K562 (cell line): ENCODE measurements around the gene PLXNB1. TPM values are rescaled to one million over a fixed set of nuclear protein-coding genes. Genes with fewer than 3 reads are reported as not detected.

Source experiments
- ATAC-seq: fragments of 200-7000 bp; cut with Tn5 transposase; 3 replicates; pipeline ENCODE4 v1.9.1; 2020; ENCODE audit warnings: moderate library complexity
- BruUV-seq: library from RNA; stranded (reverse); fragments of 400-500 nt; replicated peaks from 2 replicates; lab custom pipeline; 2021; lab: Mats Ljungman, UMichigan
- CTCF ChIA-PET: fragments of 300-600 bp; formaldehyde crosslinking; extraction: SDS; loops from one replicate; lab custom pipeline; 2021; ENCODE audit warnings: low intra/inter-chr PET ratio; lab: Yijun Ruan, JAX
- POLR2A ChIA-PET: fragments of 300-600, 350-650 bp; sonication (Branson Sonifier 250); formaldehyde crosslinking; extraction: SDS; loops from one replicate; lab custom pipeline; 2021; ENCODE audit warnings: antibody characterized with exemption, inconsistent platforms; lab: Yijun Ruan, JAX
- DNase-seq, 4 experiments: peaks; one replicate each; pipeline versions ENCODE4 v3.0.0 to v3.0.0-alpha.2; 2011 to 2018; ENCODE audit warnings: low spot score in 3 of 4, mixed read lengths in 3 of 4; ENCODE audit errors: extremely low read depth in 1 of 4
- FAIRE-seq: peaks from 2 replicates; lab custom pipeline; 2011; peaks lifted over from hg19 to GRCh38; lab: Jason Lieb, UNC
- H2AFZ ChIP-seq: 2 replicates; pipeline ENCODE4 v1.6.0; 2011; ENCODE audit warnings: low read depth, low read length, control low read depth, inconsistent platforms
- H3K27ac ChIP-seq: fragments of 200-600 bp; 3 replicates; pipeline ENCODE4 v1.8.0; 2011; ENCODE audit warnings: low read depth, mild to moderate bottlenecking, control low read depth, inconsistent platforms, low read length, moderate library complexity, mixed read lengths; ENCODE audit errors: extremely low read depth
- H3K27me3 ChIP-seq, 2 experiments: fragments of 300-600 bp in 1 of 2; 2 replicates in 1 of 2; 3 replicates in 1 of 2; pipeline versions ENCODE4 v1.6.0 to v1.8.0; 2011; ENCODE audit warnings: inconsistent platforms in 2 of 2, low read length in 2 of 2, mild to moderate bottlenecking in 1 of 2, mixed read lengths in 1 of 2, moderate library complexity in 1 of 2; ENCODE audit not compliant: control insufficient read depth in 2 of 2, insufficient read depth in 2 of 2
- H3K36me3 ChIP-seq: fragments of 300-600 bp; 3 replicates; pipeline ENCODE4 v1.8.0; 2011; ENCODE audit warnings: mild to moderate bottlenecking, low read length, inconsistent platforms; ENCODE audit not compliant: control insufficient read depth, insufficient read depth
- H3K4me1 ChIP-seq, 2 experiments: fragments of 200-600 bp in 1 of 2; replicated peaks in 1 of 2; 2 replicates in 1 of 2; 3 replicates in 1 of 2; pipeline versions ENCODE4 v1.5.1 to v1.8.0; 2011; ENCODE audit warnings: inconsistent platforms in 2 of 2, low read length in 2 of 2, mild to moderate bottlenecking in 1 of 2, mixed read lengths in 1 of 2, moderate library complexity in 1 of 2; ENCODE audit not compliant: control insufficient read depth in 2 of 2, insufficient read depth in 2 of 2
- H3K4me2 ChIP-seq: 2 replicates; pipeline ENCODE4 v1.6.1; 2011; ENCODE audit warnings: low read length, control low read depth, inconsistent platforms, mixed read lengths; ENCODE audit not compliant: insufficient read depth
- H3K4me3 ChIP-seq: fragments of 200-600 bp; sonication (generic), shearing (Covaris generic); 2 replicates; pipeline ENCODE4 v1.5.1; 2016; ENCODE audit warnings: control low read depth, inconsistent platforms
- H3K79me2 ChIP-seq: fragments of 200-600 bp; 3 replicates; pipeline ENCODE4 v1.8.0; 2011; ENCODE audit warnings: low read length, inconsistent platforms; ENCODE audit not compliant: control insufficient read depth, insufficient read depth
- H3K9ac ChIP-seq, 2 experiments: 2 replicates each; pipeline versions ENCODE4 v1.6.0 to v1.6.1; 2011; ENCODE audit warnings: low read depth in 2 of 2, low read length in 2 of 2, control low read depth in 1 of 2, inconsistent platforms in 1 of 2, mild to moderate bottlenecking in 1 of 2, mixed read lengths in 1 of 2; ENCODE audit not compliant: insufficient read depth in 1 of 2
- H3K9me1 ChIP-seq: one replicate; pipeline ENCODE4 v1.6.0; 2011; ENCODE audit warnings: inconsistent platforms, mild to moderate bottlenecking, low read length, moderate library complexity; ENCODE audit not compliant: control insufficient read depth, insufficient read depth
- H3K9me3 ChIP-seq: replicated peaks from 2 replicates; pipeline ENCODE4 v1.5.1; 2011; ENCODE audit warnings: low read depth, low read length, inconsistent platforms; ENCODE audit not compliant: control insufficient read depth, insufficient read depth
- H4K20me1 ChIP-seq: replicated peaks from 2 replicates; pipeline ENCODE4 v1.6.1; 2011; ENCODE audit warnings: low read length, inconsistent platforms, mixed read lengths; ENCODE audit not compliant: control insufficient read depth, insufficient read depth
- FOXO4 ChIP-seq: fragments of 450-650 bp; formaldehyde crosslinking; IDR thresholded peaks from 2 replicates; pipeline ENCODE4 v1.4.0; 2020; ENCODE audit warnings: mild to moderate bottlenecking, moderate library complexity
- NR3C1 ChIP-seq: sonication (generic); formaldehyde crosslinking; IDR thresholded peaks from 2 replicates; pipeline ENCODE4 v1.8.1; 2022; ENCODE audit warnings: missing genetic modification reagents
- PHTF2 ChIP-seq: fragments of 250-450 bp; sonication (Bioruptor Pico); IDR thresholded peaks from 2 replicates; pipeline ENCODE4 v1.5.0; 2021; ENCODE audit warnings: mild to moderate bottlenecking
- ZSCAN32 ChIP-seq: fragments of 450-650 bp; formaldehyde crosslinking; IDR thresholded peaks from 2 replicates; pipeline ENCODE4 v1.4.0; 2020; ENCODE audit warnings: mild to moderate bottlenecking, moderate library complexity
- WGBS: fragments of 100-300 bp; shearing (Covaris generic); methylation state at CpG from one replicate; pipeline ENCODE4 v1.1.6; 2016; ENCODE audit warnings: low coverage, mixed read lengths; ENCODE audit not compliant: insufficient coverage; ENCODE audit errors: missing lambda C conversion rate; 5-methylcytosine and 5-hydroxymethylcytosine counted together
- in situ Hi-C: fragments of 300-500 bp; cut with MboI; formaldehyde crosslinking; loops from 4 replicates; pipeline ENCODE4 v1.15.0; 2018; ENCODE audit warnings: inconsistent platforms, mixed read lengths
- intact Hi-C: fragments of 100-400 bp; cut with micrococcal nuclease; formaldehyde crosslinking; loops from 2 replicates; pipeline ENCODE4 v1.14.2; 2022
- polyA plus RNA-seq, 8 experiments: library from polyadenylated mRNA; depleted of rRNA in 4 of 8; stranded (reverse) in 5 of 8; unstranded in 3 of 8; fragments of >200 nt; fragmentation: Nextera tagmentation in 2 of 8; fragmentation: Illumina TruSeq in 1 of 8; extraction: Ambion mirVana in 2 of 8; extraction: Trizol in 1 of 8; gene quantifications; 2 replicates each; pipeline versions ENCODE4 v1.2.1 to v1.2.3, GENCODE V29; 2011 to 2014; ENCODE audit warnings: inconsistent platforms in 1 of 8, missing spikeins in 1 of 8
- total RNA-seq, 7 experiments: library from RNA; depleted of rRNA in 6 of 7; stranded (reverse); fragments of >200 nt in 6 of 7; fragmentation: Illumina TruSeq in 2 of 7; extraction: Trizol in 2 of 7; gene quantifications; 2 replicates each; pipeline versions ENCODE4 v1.2.1 to v1.2.3, GENCODE V29; 2011 to 2021; ENCODE audit warnings: low replicate concordance in 1 of 7

Gene PLXNB1
- total and polyA plus RNA-seq, 9 of the 15 experiments (the other 6 are each of a cell fraction or from before 2014, with no cell fraction given): 0.17 to 17.4 (median 6.0) TPM

GRCh38 chr3:48460517-48460902 is 30.6 kb upstream of the PLXNB1 start:
- no peak for DNase-seq
- H3K4me3 ChIP-seq: no peak overlapping the region
- CTCF ChIA-PET: no interaction called here
- intact Hi-C loops (no loop called here), in situ Hi-C loops (no loop called here)
- TF ChIP-seq NR3C1 (CRISPR knock-in tag) (no peak), PHTF2 (CRISPR knock-in tag) (no peak), ZSCAN32 (no peak), FOXO4 (CRISPR knock-in tag) (no peak)
- H3K9ac ChIP-seq: no peak overlapping the region
- WGBS: no CpG with 5 or more reads among the region's 3 CpGs
- H3K9me1 ChIP-seq: no peaks in the 10 kb centered on the region
- no peak overlapping the region for H3K27ac ChIP-seq
- no peak overlapping the region for H3K4me2 ChIP-seq
- BruUV-seq: no TSS peak
- H3K36me3 ChIP-seq: peaks cover 45% of the 10 kb centered on the region
- H2AFZ ChIP-seq: no peak overlapping the region
- H3K27me3 ChIP-seq: no peaks in the 10 kb centered on the region
- ATAC-seq: no peak
- H3K79me2 ChIP-seq: no peaks in the 10 kb centered on the region
- POLR2A ChIA-PET: interaction anchor here (0.7 kb wide), 1 partner anchor 21 kb away, joined by 3 read pairs; no protein-coding TSS in a partner anchor
- no peaks in the 10 kb centered on the region for H3K9me3 ChIP-seq
- FAIRE-seq: no peak
- H4K20me1 ChIP-seq: no peaks in the 10 kb centered on the region; the same call in 1 of the 2 replicates
- H3K4me1 ChIP-seq: peaks cover 0 to 10% of the 10 kb centered on the region in 2 experiments; a peak in 3 of 5 replicates
